GM18507 (cell line): ENCODE measurements around the gene COL27A1.
A peak's percentile ranks its signal among the peaks of the same experiment; 100 is the strongest.

ENCODE experiments used
- DNase-seq: peaks from one replicate; pipeline ENCODE4 v3.0.0; 2011; ENCODE audit warnings: low read depth; ENCODE audit not compliant: insufficient read length; ENCODE audit errors: extremely low spot score
- FAIRE-seq: peaks from 2 replicates; lab custom pipeline; 2011; peaks lifted over from hg19 to GRCh38; lab: Jason Lieb, UNC

Gene COL27A1

DNA sequence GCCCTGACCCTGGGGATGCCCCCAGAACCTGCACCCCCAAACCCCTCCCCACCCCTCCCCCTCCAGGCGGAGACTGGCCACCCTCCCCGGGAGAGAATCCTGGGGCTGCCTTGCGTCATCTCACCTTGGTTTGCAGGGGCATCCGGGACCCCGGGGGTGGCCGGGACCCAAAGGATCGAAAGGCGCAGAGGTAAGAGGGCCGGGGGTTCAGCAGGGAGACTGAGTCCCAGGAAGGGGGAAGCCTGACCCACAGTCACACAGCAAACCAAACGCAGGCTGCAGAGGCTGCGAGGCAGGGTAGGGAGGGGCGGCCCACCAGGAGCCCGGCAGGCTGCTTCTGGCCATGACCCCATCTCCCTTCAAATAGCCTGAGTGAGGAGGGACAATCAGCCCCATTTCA lies 133.8 kb downstream of the COL27A1 start:
- FAIRE-seq = no peak
- DNase-seq = no peak

- FAIRE-seq (no peak), DNase-seq (no peak)
Measured at GRCh38 chr9:114289571-114290481, 134.5 kb downstream of the COL27A1 start.

DNA sequence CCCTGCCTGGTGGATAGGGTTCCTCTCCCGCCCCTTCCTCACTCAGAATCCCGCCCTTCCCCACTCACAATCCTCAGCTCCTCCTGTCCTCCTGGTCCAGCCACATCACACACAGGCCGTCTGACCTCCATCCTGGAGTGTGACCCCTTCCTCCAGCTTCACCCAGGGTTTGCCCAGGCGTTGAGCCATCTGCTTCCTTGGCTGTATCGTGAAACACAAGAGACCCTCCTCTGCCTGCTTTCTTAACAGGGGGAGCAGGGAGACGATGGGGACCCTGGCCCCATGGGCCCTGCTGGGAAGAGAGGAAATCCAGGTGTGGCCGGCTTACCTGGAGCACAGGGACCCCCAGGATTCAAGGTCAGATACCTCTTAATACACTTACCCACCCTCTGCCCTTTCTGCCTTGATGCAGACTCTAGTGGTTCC lies 135.2 kb downstream of the COL27A1 start:
- no peak for FAIRE-seq
- DNase-seq = no peak

DNA sequence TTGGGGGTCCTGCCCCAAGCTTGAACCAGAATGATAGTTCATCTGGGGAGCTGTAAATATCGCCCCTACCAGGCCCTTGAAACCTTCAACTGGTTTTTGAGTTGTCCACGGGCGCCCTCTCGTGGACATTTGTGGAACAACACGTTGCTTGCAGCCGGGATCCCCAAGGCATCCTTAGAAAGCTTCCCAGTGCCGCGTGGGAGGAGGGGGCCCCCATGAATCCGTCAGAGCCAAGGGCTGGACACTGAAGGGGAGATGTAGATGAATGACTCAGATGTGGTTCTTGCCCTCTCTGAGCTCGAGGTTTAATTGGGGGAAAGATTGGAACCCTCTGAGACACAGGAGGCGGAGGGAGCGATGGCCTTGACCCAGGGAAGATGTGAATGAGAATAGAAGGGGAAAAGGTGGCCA lies 135.7 kb downstream of the COL27A1 start:
- FAIRE-seq (peak; percentile 71), DNase-seq (peak; percentile 37)

DNA sequence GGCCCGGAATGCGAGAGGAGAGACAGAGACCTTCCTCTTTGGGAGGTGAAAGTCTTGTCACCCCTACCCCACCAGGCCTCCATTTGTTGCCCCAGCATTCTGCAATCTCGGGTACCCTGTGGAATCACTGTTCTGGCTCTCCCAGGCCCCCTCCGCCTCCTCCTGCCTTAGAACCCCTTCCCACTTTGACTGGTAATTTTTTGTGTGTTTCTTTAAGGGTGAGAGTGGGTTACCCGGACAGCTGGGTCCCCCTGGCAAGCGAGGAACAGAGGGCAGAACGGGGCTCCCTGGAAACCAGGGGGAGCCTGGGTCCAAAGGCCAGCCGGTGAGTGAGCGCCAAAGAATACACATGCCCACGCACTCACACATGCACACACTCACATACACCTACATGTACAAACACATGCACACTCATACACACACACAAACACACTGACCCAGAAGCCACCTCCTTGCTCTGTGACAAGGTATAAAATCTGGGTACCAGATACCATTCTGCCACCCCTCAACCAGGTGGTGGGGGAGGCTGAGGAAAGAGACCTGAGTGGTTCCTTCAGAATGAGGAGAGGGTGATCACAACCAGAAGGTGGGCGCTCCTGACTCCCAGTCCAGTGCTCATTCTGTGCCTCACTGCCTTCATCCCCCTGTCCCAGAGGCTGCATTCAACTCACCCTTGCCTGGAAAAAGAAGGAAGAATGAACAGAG lies 136.7 kb downstream of the COL27A1 start:
- FAIRE-seq = no peak
- DNase-seq = no peak

- no peak for FAIRE-seq
Measured at GRCh38 chr9:114294664-114295063, 139.3 kb downstream of the COL27A1 start.

GRCh38 chr9:114296338-114296737 lies 141.0 kb downstream of the COL27A1 start:
- FAIRE-seq (no peak), DNase-seq (no peak)

More at GRCh38 chr9:114294664-114295063, 139.3 kb downstream of the COL27A1 start:
- no peak for DNase-seq

DNA sequence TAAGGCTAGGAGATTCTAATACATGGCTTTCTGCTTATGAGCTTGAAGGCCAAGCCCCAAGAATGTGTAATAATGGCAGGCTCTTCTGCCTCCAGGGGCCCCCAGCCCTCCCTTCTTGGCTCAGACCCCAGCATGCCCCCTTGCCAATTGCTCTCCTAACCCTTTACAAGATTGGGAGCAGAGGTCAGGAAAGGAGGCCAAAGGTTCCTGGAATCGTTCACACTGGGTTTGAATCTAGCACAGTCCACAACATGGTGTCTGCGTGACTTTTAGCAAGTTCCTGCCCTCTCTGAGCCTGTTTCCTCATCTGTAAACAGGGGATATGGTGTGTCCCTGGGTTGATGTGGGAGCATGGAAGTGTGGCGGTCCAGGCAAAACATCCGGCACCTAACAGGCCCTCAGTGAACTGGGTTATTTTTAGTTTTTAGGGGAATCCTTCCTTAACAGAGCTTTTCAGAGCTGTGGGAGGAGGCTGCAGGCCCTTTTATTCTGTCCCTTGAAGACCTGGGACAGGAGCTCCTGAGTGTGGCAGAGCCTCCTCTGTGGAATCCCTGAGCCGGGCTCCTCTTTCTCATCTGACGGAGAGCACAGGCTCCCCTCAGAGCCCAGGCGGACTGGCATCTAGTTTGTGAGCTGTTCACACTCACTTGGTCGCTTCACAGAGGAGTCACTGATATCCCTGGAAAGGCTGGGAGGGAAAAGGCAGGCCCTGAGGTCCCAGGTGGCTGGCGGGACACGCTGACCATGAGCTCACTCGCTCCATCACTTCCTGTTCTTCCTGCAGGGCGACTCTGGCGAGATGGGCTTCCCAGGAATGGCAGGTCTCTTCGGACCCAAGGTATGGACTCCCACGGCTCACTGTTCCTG lies 144.2 kb downstream of the COL27A1 start:
- DNase-seq = no peak
- FAIRE-seq = no peak

DNA sequence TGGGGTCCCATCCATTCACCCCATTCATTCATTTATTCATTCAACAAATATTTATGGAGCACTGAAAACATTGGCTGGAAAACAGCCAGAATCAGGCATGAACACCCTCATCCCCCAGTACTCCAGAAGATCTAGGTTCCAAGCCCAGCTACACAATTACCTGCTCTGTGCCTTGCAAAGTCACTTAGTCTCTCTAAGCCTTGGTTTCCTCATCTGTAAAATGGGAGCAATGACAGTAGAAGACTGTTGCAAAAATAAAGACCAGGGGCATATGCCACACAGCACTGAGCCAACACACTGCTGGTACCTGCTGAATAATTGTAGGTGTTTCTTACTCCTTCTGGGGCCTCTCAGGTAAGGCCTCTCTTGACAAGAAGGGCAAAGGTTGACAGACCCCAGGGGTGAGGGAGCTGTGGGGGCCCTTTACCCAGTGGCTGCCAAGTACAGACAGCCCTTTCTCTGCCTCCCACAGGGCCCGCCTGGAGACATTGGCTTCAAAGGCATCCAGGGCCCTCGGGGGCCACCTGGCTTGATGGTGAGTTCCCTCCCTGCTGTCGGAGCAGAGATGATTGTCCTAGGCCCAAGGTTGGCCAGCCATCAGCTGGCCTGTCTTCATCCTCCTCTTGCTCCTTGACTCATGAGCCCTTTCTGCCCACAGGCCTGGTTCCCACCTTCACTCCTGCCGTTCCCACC lies 145.0 kb downstream of the COL27A1 start:
- no peak for FAIRE-seq

GRCh38 chr9:114300846-114301797 lies 145.8 kb downstream of the COL27A1 start:
- DNase-seq (no peak), FAIRE-seq (no peak)

More for the DNA sequence above, 145.0 kb downstream of the COL27A1 start:
- no peak for DNase-seq

- FAIRE-seq (no peak), DNase-seq (no peak)
Measured at GRCh38 chr9:114301798-114302565, 146.6 kb downstream of the COL27A1 start.

GRCh38 chr9:114302727-114303126 lies 147.4 kb downstream of the COL27A1 start:
- DNase-seq = no peak
- no peak for FAIRE-seq

GRCh38 chr9:114303571-114303970 lies 148.2 kb downstream of the COL27A1 start:
- DNase-seq (no peak), FAIRE-seq (no peak)

- FAIRE-seq = no peak
Measured at GRCh38 chr9:114303977-114304376, 148.6 kb downstream of the COL27A1 start.

GRCh38 chr9:114304416-114305188 lies 149.3 kb downstream of the COL27A1 start:
- FAIRE-seq (no peak), DNase-seq (no peak)

More at GRCh38 chr9:114303977-114304376, 148.6 kb downstream of the COL27A1 start:
- no peak for DNase-seq

- FAIRE-seq = no peak
- no peak for DNase-seq
Measured at GRCh38 chr9:114307899-114308267, 152.5 kb downstream of the COL27A1 start.
